ENCODE data around the gene C1QTNF2.

The C1QTNF2 gene

DNA sequence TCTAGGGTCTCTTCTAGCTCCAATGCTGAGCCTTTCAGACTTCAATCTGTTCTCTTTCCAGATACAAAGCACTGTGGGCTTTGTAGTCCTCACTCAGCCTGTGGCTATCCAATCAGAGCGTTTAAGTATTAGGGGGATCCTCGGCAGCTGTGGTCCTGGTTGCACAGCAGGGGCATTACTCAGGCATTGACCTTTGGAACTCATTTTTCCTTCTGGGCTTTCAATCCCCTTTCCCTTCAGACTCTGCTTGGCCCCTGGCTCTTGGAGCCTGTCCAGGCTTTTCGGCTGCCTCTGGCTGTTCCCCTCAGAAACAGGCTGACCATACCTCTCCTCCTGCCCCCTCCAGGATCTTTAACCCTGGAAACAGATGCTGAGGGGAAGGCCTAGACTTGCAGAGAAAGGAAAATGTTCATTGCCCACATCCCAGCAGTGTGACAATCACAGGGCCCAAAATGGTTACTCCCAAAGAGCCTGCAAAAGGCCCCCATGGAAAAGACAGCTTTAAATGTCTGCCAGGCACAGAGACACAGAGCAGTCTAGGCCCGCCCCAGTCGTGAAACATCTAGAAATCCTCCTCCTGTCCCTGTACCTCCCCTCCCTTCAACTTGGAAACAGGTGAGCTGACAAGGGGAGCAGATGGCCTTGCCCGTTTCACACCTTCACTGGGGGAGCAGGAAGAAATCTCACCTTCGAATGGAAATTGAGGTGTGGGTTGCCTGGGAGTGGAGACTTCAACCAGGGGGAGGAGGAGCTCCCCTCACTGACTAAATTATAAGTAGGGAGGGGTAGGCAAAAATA is 13.7 kb downstream of the C1QTNF2 start:
- Histone ChIP-seq H3K9me3 (ENCODE audit: severe bottlenecking) (no peaks in the 10 kb centered on the region), H3K27me3 (ENCODE audit: insufficient read depth, poor library complexity, severe bottlenecking) (no peaks in the 10 kb centered on the region), H3K27ac (ENCODE audit: poor library complexity, severe bottlenecking) (no peak overlapping the region), H3K4me3 (ENCODE audit: severe bottlenecking) (no peak overlapping the region), H3K36me3 (ENCODE audit: low read depth) (no peaks in the 10 kb centered on the region), H3K4me1 (ENCODE audit: insufficient read depth, poor library complexity, severe bottlenecking) (no peaks in the 10 kb centered on the region)
- TF ChIP-seq, protein P1, sequence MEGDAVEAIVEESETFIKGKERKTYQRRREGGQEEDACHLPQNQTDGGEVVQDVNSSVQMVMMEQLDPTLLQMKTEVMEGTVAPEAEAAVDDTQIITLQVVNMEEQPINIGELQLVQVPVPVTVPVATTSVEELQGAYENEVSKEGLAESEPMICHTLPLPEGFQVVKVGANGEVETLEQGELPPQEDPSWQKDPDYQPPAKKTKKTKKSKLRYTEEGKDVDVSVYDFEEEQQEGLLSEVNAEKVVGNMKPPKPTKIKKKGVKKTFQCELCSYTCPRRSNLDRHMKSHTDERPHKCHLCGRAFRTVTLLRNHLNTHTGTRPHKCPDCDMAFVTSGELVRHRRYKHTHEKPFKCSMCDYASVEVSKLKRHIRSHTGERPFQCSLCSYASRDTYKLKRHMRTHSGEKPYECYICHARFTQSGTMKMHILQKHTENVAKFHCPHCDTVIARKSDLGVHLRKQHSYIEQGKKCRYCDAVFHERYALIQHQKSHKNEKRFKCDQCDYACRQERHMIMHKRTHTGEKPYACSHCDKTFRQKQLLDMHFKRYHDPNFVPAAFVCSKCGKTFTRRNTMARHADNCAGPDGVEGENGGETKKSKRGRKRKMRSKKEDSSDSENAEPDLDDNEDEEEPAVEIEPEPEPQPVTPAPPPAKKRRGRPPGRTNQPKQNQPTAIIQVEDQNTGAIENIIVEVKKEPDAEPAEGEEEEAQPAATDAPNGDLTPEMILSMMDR (IDR thresholded peaks at IDR 0.05; ENCODE audit: poor library complexity, severe bottlenecking) = no peak
- no peak for DNase-seq (ENCODE audit: low spot score)
- no peak for ATAC-seq (ENCODE audit: low read depth)

DNA sequence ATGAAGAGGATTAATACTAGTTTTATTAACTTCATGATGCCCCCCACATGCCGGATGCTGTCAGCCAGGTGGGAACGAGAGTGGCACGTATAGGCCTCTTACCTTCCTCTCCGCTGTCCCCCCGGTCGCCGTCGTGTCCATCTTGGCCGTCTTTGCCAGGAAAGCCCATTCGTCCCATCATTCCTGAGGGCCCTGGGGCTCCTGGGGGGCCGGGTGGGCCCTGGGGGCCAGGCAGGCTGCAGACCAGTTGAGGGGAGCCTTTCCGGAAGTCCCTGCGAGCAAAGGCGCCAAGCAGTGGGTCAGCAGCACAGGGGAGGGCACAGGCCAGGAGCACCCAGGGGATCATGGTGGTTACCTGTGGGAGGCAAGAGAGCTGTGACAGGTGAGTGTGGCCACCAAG is 15.8 kb downstream of the C1QTNF2 start:
- TF ChIP-seq, protein P1 (IDR thresholded peaks at IDR 0.05; ENCODE audit: poor library complexity, severe bottlenecking) = no peak
- H3K27me3 ChIP-seq (ENCODE audit: insufficient read depth, poor library complexity, severe bottlenecking) = no peaks in the 10 kb centered on the region
- no peaks in the 10 kb centered on the region for H3K4me1 ChIP-seq (ENCODE audit: insufficient read depth, poor library complexity, severe bottlenecking)
- no peak overlapping the region for H3K27ac ChIP-seq (ENCODE audit: poor library complexity, severe bottlenecking)
- no peak for DNase-seq (ENCODE audit: low spot score)
- no peaks in the 10 kb centered on the region for H3K36me3 ChIP-seq (ENCODE audit: low read depth)
- H3K4me3 ChIP-seq (ENCODE audit: severe bottlenecking) = no peak overlapping the region
- H3K9me3 ChIP-seq (ENCODE audit: severe bottlenecking) = no peaks in the 10 kb centered on the region
- no peak for ATAC-seq (ENCODE audit: low read depth)

DNA sequence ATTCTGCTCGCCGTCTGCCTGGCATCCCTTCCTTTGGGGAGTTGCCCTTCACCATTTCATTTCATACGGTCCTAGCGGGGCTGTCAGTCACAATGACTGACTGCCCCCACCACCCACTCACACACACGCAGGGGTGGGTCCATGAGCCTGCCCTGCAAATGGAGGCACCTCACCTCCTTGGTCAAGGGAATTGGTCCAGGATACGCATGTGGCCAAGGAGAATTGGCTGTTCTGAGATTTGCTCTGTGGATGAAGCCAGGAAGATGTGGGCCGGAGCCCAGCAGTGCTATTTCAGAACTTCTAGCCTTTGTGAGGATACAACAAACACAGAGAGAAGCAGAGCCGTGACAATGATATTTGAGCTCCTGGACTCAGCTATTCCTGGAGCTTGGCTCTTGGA is 17.0 kb downstream of the C1QTNF2 start:
- no peak overlapping the region for H3K4me3 ChIP-seq (ENCODE audit: severe bottlenecking)
- H3K9me3 ChIP-seq (ENCODE audit: severe bottlenecking) = no peaks in the 10 kb centered on the region
- DNase-seq (ENCODE audit: low spot score) (no peak), ATAC-seq (ENCODE audit: low read depth) (no peak)
- H3K27ac ChIP-seq (ENCODE audit: poor library complexity, severe bottlenecking) = no peak overlapping the region
- TF ChIP-seq, protein P1 (IDR thresholded peaks at IDR 0.05; ENCODE audit: poor library complexity, severe bottlenecking) = no peak
- H3K27me3 ChIP-seq (ENCODE audit: insufficient read depth, poor library complexity, severe bottlenecking) = no peaks in the 10 kb centered on the region
- H3K36me3 ChIP-seq (ENCODE audit: low read depth) = no peaks in the 10 kb centered on the region
- H3K4me1 ChIP-seq (ENCODE audit: insufficient read depth, poor library complexity, severe bottlenecking) = no peaks in the 10 kb centered on the region

DNA sequence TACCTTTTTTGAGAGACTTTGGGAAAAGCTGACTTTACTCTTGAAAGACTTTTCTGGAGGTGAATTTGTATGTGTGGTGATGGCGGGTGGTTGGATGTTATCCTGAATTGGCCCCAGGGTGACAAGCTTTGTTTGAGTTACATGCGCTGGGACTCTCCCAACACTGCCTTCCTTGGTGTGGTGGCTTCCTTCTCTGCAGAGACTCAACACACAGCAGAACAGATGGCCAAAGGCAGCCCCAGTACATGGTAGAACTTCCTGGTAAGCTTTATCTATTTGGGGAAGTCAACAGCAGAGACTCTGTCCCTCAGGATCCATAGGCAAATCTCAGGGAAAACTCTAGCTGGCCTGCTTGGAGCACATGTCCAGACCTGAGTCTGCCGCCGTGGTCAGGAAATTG is 18.1 kb downstream of the C1QTNF2 start:
- Histone ChIP-seq H3K9me3 (ENCODE audit: severe bottlenecking) (no peaks in the 10 kb centered on the region), H3K4me3 (ENCODE audit: severe bottlenecking) (no peak overlapping the region), H3K36me3 (ENCODE audit: low read depth) (no peaks in the 10 kb centered on the region), H3K27me3 (ENCODE audit: insufficient read depth, poor library complexity, severe bottlenecking) (no peaks in the 10 kb centered on the region), H3K27ac (ENCODE audit: poor library complexity, severe bottlenecking) (no peak overlapping the region), H3K4me1 (ENCODE audit: insufficient read depth, poor library complexity, severe bottlenecking) (no peaks in the 10 kb centered on the region)
- DNase-seq (ENCODE audit: low spot score) = no peak
- TF ChIP-seq, protein P1 (IDR thresholded peaks at IDR 0.05; ENCODE audit: poor library complexity, severe bottlenecking) = no peak
- no peak for ATAC-seq (ENCODE audit: low read depth)

DNA sequence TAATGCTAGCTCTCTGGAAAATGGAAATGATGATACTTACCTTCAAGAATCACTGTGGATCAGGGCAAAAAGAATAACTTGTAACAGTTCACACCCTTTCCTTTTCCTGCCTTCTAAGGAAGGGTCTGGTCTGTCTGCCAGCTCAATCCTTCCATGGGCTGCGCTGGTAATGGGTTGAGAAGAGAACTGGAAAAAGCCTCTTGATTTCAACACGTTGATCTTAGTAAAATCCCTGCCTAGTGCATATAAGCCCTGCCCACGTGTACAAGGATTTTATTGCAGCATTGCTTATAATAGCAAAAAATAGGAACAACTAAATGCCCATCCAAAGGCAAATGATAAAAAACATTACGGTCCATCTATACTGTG is 20.5 kb downstream of the C1QTNF2 start:
- Histone ChIP-seq H3K4me3 (ENCODE audit: severe bottlenecking) (no peak overlapping the region), H3K27ac (ENCODE audit: poor library complexity, severe bottlenecking) (no peak overlapping the region), H3K4me1 (ENCODE audit: insufficient read depth, poor library complexity, severe bottlenecking) (no peaks in the 10 kb centered on the region), H3K27me3 (ENCODE audit: insufficient read depth, poor library complexity, severe bottlenecking) (no peaks in the 10 kb centered on the region), H3K36me3 (ENCODE audit: low read depth) (no peaks in the 10 kb centered on the region), H3K9me3 (ENCODE audit: severe bottlenecking) (no peaks in the 10 kb centered on the region)
- TF ChIP-seq, protein P1 (IDR thresholded peaks at IDR 0.05; ENCODE audit: poor library complexity, severe bottlenecking) = no peak
- DNase-seq (ENCODE audit: low spot score) = no peak
- ATAC-seq (ENCODE audit: low read depth) = no peak

Data from RWPE2 (cell line).